H9 (cell line): ENCODE measurements around the gene NEAT1. TPM values are rescaled to one million over a fixed set of nuclear protein-coding genes. Genes with fewer than 3 reads are reported as not detected.

Experiments
- DNase-seq: peaks from one replicate; pipeline ENCODE4 v3.0.0-alpha.2; 2017
- H2AFZ ChIP-seq: one replicate; pipeline ENCODE4 v1.6.1; 2013; ENCODE audit warnings: mild to moderate bottlenecking, low read length, control low read depth, moderate library complexity
- H2AK5ac ChIP-seq: 2 replicates; pipeline ENCODE4 v1.6.1; 2013; ENCODE audit warnings: low read length, control low read depth, mixed read lengths; ENCODE audit not compliant: insufficient read length
- H2BK120ac ChIP-seq: one replicate; pipeline ENCODE4 v1.6.1; 2013; ENCODE audit warnings: low read depth, mild to moderate bottlenecking, low read length, control low read depth, inconsistent platforms; ENCODE audit not compliant: poor library complexity, severe bottlenecking
- H2BK12ac ChIP-seq: 2 replicates; pipeline ENCODE4 v1.6.1; 2013; ENCODE audit warnings: low read length, control low read depth, mixed read lengths, low read depth; ENCODE audit not compliant: insufficient read length
- H2BK15ac ChIP-seq: 2 replicates; pipeline ENCODE4 v1.6.1; 2013; ENCODE audit warnings: low read depth, low read length, control low read depth
- H2BK20ac ChIP-seq: one replicate; pipeline ENCODE4 v1.6.1; 2013; ENCODE audit warnings: low read depth, mild to moderate bottlenecking, low read length, control low read depth, inconsistent platforms; ENCODE audit not compliant: poor library complexity, severe bottlenecking
- H2BK5ac ChIP-seq: 2 replicates; pipeline ENCODE4 v1.6.1; 2013; ENCODE audit warnings: low read length, control low read depth, mixed read lengths; ENCODE audit not compliant: insufficient read length
- H3K14ac ChIP-seq: 2 replicates; pipeline ENCODE4 v1.6.1; 2013; ENCODE audit warnings: low read length, control low read depth; ENCODE audit not compliant: insufficient read depth
- H3K18ac ChIP-seq: 2 replicates; pipeline ENCODE4 v1.6.1; 2013; ENCODE audit warnings: low read depth, mild to moderate bottlenecking, mixed read lengths, low read length, control low read depth; ENCODE audit not compliant: insufficient read length
- H3K23ac ChIP-seq: 2 replicates; pipeline ENCODE4 v1.6.1; 2013; ENCODE audit warnings: low read length, control low read depth, mixed read lengths, low read depth; ENCODE audit not compliant: insufficient read length
- H3K23me2 ChIP-seq: 2 replicates; pipeline ENCODE4 v1.6.1; 2013; ENCODE audit warnings: low read depth, mild to moderate bottlenecking, mixed read lengths, low read length, control low read depth; ENCODE audit not compliant: insufficient read length, poor library complexity, severe bottlenecking
- H3K27ac ChIP-seq: 2 replicates; pipeline ENCODE4 v1.5.1; 2013; ENCODE audit warnings: low read length, control low read depth, mixed read lengths, low read depth; ENCODE audit not compliant: insufficient read length
- H3K27me3 ChIP-seq: 2 replicates; pipeline ENCODE4 v1.6.1; 2013; ENCODE audit warnings: low read length, control low read depth, inconsistent platforms; ENCODE audit not compliant: insufficient read depth
- H3K4ac ChIP-seq: 2 replicates; pipeline ENCODE4 v1.6.1; 2013; ENCODE audit warnings: low read depth, mild to moderate bottlenecking, control low read depth, inconsistent platforms, low read length, moderate library complexity
- H3K4me1 ChIP-seq: 2 replicates; pipeline ENCODE4 v1.6.1; 2013; ENCODE audit warnings: low read length, control low read depth, inconsistent platforms; ENCODE audit not compliant: insufficient read depth
- H3K4me2 ChIP-seq: 2 replicates; pipeline ENCODE4 v1.6.1; 2013; ENCODE audit warnings: low read length, control low read depth, mixed read lengths; ENCODE audit not compliant: insufficient read length, insufficient read depth
- H3K56ac ChIP-seq: 2 replicates; pipeline ENCODE4 v1.6.1; 2013; ENCODE audit warnings: low read depth, mild to moderate bottlenecking, mixed read lengths, low read length, control low read depth; ENCODE audit not compliant: insufficient read length
- H3K79me1 ChIP-seq: 2 replicates; pipeline ENCODE4 v1.6.1; 2013; ENCODE audit warnings: low read depth, mild to moderate bottlenecking, moderate library complexity, low read length, control low read depth, inconsistent platforms; ENCODE audit not compliant: insufficient read depth, poor library complexity, severe bottlenecking
- H3K79me2 ChIP-seq: 2 replicates; pipeline ENCODE4 v1.6.1; 2013; ENCODE audit warnings: low read length, control low read depth, inconsistent platforms; ENCODE audit not compliant: insufficient read depth
- H3K9ac ChIP-seq: 2 replicates; pipeline ENCODE4 v1.6.1; 2013; ENCODE audit warnings: low read length, control low read depth, mixed read lengths; ENCODE audit not compliant: insufficient read length; ENCODE audit errors: extremely low read depth
- H3K9me3 ChIP-seq: one replicate; pipeline ENCODE4 v1.6.1; 2013; ENCODE audit warnings: low read depth, low read length, inconsistent platforms; ENCODE audit not compliant: control insufficient read depth
- H3T11ph ChIP-seq: one replicate; pipeline ENCODE4 v1.6.1; 2013; ENCODE audit warnings: mild to moderate bottlenecking, low read length, control low read depth, inconsistent platforms
- H4K20me1 ChIP-seq: one replicate; pipeline ENCODE4 v1.6.1; 2013; ENCODE audit not compliant: control insufficient read depth, insufficient read length, insufficient read depth
- H4K5ac ChIP-seq: 2 replicates; pipeline ENCODE4 v1.6.1; 2013; ENCODE audit warnings: low read depth, mild to moderate bottlenecking, mixed read lengths, low read length, control low read depth; ENCODE audit not compliant: insufficient read length
- H4K8ac ChIP-seq: replicated peaks from 2 replicates; pipeline ENCODE4 v1.6.1; 2013; ENCODE audit warnings: low read length, control low read depth, mixed read lengths, low read depth; ENCODE audit not compliant: insufficient read length
- H4K91ac ChIP-seq: 2 replicates; pipeline ENCODE4 v1.6.1; 2013; ENCODE audit warnings: low read depth, mild to moderate bottlenecking, moderate library complexity, mixed read lengths, low read length, control low read depth; ENCODE audit not compliant: insufficient read length
- H3K27ac Mint-ChIP-seq, 3 experiments: 2 replicates in 2 of 3; 3 replicates in 1 of 3; pipeline ENCODE4 v1.8.0; 2020 to 2021; ENCODE audit warnings: mixed read lengths in 3 of 3, mild to moderate bottlenecking in 1 of 3, moderate library complexity in 1 of 3
- H3K27me3 Mint-ChIP-seq: 2 replicates; pipeline ENCODE4 v1.8.0; 2021; ENCODE audit warnings: low read depth, mild to moderate bottlenecking, moderate library complexity, mixed read lengths
- H3K36me3 Mint-ChIP-seq, 3 experiments: 2 replicates in 2 of 3; 3 replicates in 1 of 3; pipeline ENCODE4 v1.8.0; 2020 to 2021; ENCODE audit warnings: low read depth in 3 of 3, mixed read lengths in 3 of 3; ENCODE audit not compliant: insufficient read depth in 1 of 3
- H3K4me1 Mint-ChIP-seq, 2 experiments: 2 replicates each; pipeline ENCODE4 v1.8.0; 2020; ENCODE audit warnings: mixed read lengths in 2 of 2
- H3K4me3 Mint-ChIP-seq, 2 experiments: 2 replicates in 1 of 2; 3 replicates in 1 of 2; pipeline ENCODE4 v1.8.0; 2020 to 2021; ENCODE audit warnings: mild to moderate bottlenecking in 2 of 2, mixed read lengths in 2 of 2, moderate library complexity in 1 of 2
- H3K9me3 Mint-ChIP-seq, 2 experiments: 2 replicates in 1 of 2; 3 replicates in 1 of 2; pipeline ENCODE4 v1.8.0; 2020; ENCODE audit warnings: mild to moderate bottlenecking in 2 of 2, mixed read lengths in 2 of 2, moderate library complexity in 1 of 2
- WGBS: extraction: QIAGEN DNeasy Blood & Tissue Kit; methylation state at CpG from one replicate; pipeline ENCODE4 v1.1.7; 2013; ENCODE audit warnings: missing lambda C conversion rate, low lambda C conversion rate, mixed read lengths; ENCODE audit not compliant: insufficient read length; ENCODE audit errors: extremely low coverage; 5-methylcytosine and 5-hydroxymethylcytosine counted together
- total RNA-seq: library from RNA; stranded (reverse); gene quantifications from 2 replicates; pipeline ENCODE4 v1.2.1, GENCODE V29; 2021
- TF ChIP-seq, protein P1 (sequence below): fragments of 200-600 bp; sonication (generic); conservative IDR thresholded peaks from 3 replicates; pipeline ENCODE4 v1.8.0; 2021; ENCODE audit warnings: antibody characterized with exemption, mild to moderate bottlenecking

NEAT1 gene
- total RNA-seq, 1 experiment from 2014 or later: 12.7 TPM

DNA sequence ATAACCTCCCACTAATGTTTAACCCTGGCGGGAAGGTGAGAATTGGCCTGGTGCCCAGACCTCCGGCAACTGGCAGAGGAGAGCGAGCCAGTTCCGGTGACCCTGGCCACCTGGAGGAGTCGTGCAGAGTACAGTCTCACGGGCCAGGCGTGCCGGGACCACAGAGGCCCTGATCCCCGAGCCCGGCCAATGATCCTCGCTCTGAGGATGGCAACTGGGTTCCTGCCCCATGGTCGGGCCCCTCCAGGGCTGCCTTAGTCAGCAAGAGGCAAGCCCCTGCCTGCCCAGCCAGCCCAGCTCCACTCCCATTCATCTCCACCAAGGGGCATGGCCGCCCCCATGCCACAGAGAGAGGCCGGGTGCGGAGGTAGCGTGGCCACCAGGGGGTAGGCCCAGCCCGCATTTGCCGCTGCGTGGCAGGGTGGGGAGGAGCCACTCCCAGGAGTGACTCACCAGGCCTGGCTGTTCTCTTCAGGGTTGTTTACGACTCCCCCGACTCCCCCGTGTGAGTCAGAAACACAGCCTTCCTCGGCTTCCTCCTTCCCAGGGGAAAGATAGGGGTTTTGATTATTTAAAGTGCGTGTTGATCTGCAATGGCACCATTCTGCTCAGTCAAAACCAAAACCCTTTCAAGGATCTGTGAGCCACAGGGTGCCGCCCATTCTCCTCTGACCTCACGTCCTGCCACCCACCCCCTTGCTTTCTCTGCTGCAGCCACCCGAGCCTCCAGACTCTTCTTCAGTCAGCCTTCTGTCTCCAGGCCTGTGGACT is 40.4 kb upstream of the NEAT1 start, which contains the start of gene SLC25A45:
Gene SLC25A45, minus strand, starts transcription at position 614 of the 771 bp plus-strand sequence. CDS start 695 bp downstream, outside the sequence.
- Mint-ChIP-seq H3K27ac (peak within 1 kb of the TSS; percentile 81 to 96 (median 91); a peak in 5 of 7 replicates), H3K4me3 (peak within 1 kb of the TSS; percentile 18 to 25; a peak in 4 of 5 replicates), H3K36me3 (no peaks in the 10 kb centered on the region), H3K27me3 (peaks cover 4% of the 10 kb centered on the region), H3K9me3 (no peaks in the 10 kb centered on the region), H3K4me1 (peaks cover 17 to 18% of the 10 kb centered on the region in 2 experiments)
- H3K27ac ChIP-seq: no peak within 1 kb of the TSS
- H3K4me2 ChIP-seq: peak within 1 kb of the TSS; percentile 26
- no peak within 1 kb of the TSS for H2BK5ac ChIP-seq
- H2BK120ac ChIP-seq: no peak within 1 kb of the TSS
- H3K14ac ChIP-seq: peak within 1 kb of the TSS; percentile 7
- TF ChIP-seq, protein P1, sequence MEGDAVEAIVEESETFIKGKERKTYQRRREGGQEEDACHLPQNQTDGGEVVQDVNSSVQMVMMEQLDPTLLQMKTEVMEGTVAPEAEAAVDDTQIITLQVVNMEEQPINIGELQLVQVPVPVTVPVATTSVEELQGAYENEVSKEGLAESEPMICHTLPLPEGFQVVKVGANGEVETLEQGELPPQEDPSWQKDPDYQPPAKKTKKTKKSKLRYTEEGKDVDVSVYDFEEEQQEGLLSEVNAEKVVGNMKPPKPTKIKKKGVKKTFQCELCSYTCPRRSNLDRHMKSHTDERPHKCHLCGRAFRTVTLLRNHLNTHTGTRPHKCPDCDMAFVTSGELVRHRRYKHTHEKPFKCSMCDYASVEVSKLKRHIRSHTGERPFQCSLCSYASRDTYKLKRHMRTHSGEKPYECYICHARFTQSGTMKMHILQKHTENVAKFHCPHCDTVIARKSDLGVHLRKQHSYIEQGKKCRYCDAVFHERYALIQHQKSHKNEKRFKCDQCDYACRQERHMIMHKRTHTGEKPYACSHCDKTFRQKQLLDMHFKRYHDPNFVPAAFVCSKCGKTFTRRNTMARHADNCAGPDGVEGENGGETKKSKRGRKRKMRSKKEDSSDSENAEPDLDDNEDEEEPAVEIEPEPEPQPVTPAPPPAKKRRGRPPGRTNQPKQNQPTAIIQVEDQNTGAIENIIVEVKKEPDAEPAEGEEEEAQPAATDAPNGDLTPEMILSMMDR: peak; percentile 59; the same call in 2 of the 3 replicates
- H3K79me1 ChIP-seq: no peaks in the 10 kb centered on the region
- no peak within 1 kb of the TSS for H3K23ac ChIP-seq
- no peaks in the 10 kb centered on the region for H3K79me2 ChIP-seq
- no peak within 1 kb of the TSS for H2AK5ac ChIP-seq
- no peaks in the 10 kb centered on the region for H3K27me3 ChIP-seq
- peak within 1 kb of the TSS; percentile 35 for H3K18ac ChIP-seq
- 0 out of 2 replicates have a peak, but pooled peaks cover 2% of the 10 kb centered on the region for H3K4me1 ChIP-seq
- no peak within 1 kb of the TSS for H2BK15ac ChIP-seq
- WGBS: no CpG with 5 or more reads among the region's 27 CpGs
- H3K4ac ChIP-seq: no peak within 1 kb of the TSS
- no peak within 1 kb of the TSS for H4K8ac ChIP-seq
- H2BK12ac ChIP-seq: no peak within 1 kb of the TSS
- peak within 1 kb of the TSS; percentile 67 for H2AFZ ChIP-seq
- H3K9ac ChIP-seq: no peak within 1 kb of the TSS
- no peak within 1 kb of the TSS for H4K91ac ChIP-seq
- no peak within 1 kb of the TSS for H3K56ac ChIP-seq
- no peak within 1 kb of the TSS for H2BK20ac ChIP-seq
- H3K23me2 ChIP-seq: no peaks in the 10 kb centered on the region
- H4K20me1 ChIP-seq: no peaks in the 10 kb centered on the region
- no peak within 1 kb of the TSS for H4K5ac ChIP-seq
- DNase-seq: peak; percentile 81
- H3T11ph ChIP-seq: no peak within 1 kb of the TSS
- H3K9me3 ChIP-seq: no peaks in the 10 kb centered on the region
